AG08395 (cell line): ENCODE measurements around the gene SLC35B3.
"Not testable (repeated sequence)": the region's sequence is repeated elsewhere in the genome, so short reads cannot be mapped to it uniquely, and the experiment has no call there.

Experiments used
- DNase-seq: peaks from one replicate; pipeline ENCODE4 v3.0.0; 2012; ENCODE audit warnings: mixed read lengths, low spot score

Gene SLC35B3

DNA sequence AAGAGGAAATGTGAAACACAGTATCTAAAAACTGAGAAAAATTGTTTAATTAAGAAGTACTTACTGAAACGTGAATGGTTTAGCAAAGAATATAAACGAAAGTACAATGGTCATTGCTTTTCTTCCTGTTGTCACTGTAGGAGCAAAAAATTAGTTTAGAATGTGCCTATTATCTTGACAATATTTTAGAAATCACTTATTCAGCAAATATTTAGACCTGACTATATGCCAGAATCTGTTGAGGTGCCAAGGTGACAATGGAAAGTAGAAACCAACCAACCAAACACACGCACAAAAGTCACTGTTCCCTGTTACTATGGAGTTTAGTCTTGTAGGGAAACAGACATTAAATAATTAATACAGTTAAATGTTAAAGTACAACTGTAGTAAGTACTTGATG is 20.5 kb downstream of the SLC35B3 start:
- no peak for DNase-seq

DNA sequence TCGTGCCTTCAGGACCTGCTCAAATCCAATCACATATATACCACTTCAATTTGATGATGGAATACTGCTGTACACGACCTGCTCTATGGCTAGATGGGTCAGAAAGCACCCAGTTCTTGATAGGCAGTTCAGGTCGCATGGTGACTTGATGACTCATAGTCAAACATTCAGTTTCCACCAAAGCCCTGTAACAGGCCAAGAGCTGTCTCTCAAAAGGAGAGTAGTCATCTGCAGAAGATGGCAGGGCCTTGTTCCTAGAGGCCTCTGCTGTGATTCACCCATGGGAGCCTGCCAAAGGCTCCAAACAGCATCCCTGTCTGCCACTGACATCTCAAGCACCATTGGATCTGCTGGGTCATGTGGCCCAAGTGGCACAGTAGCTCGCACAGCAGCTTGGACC is 29.4 kb downstream of the SLC35B3 start:
- DNase-seq: not testable (repeated sequence)

- DNase-seq: no peak
These were observed 32.8 kb downstream of the SLC35B3 start for GRCh38 chr6:8402546-8402945.

DNA sequence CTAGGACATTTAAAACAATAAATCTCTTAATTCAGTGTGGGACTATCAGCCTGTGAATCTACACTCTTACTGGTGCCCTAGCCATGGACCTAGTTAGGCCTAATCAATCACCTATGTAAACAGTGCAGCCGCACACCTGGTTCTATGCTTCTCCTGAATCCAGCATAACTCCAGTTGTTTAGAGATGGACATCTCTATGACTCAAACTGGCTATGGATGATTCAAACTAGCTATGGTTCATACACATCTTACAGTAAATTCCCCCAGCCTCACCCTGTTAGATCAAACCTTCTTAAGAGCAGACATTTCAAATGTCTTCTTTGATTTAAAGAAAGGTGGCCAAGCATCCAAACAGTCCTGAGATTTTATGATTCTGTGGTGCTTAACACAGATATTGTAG is 34.7 kb downstream of the SLC35B3 start:
- DNase-seq: no peak

- no peak for DNase-seq
These were observed 42.8 kb downstream of the SLC35B3 start for GRCh38 chr6:8392569-8392968.

GRCh38 chr6:8391934-8392333 is 43.4 kb downstream of the SLC35B3 start:
- DNase-seq: no peak

- DNase-seq: no peak
These were observed 46.1 kb downstream of the SLC35B3 start for GRCh38 chr6:8389036-8389818.

GRCh38 chr6:8387942-8388437 is 47.4 kb downstream of the SLC35B3 start:
- no peak for DNase-seq

- DNase-seq: no peak
These were observed 51.8 kb downstream of the SLC35B3 start for GRCh38 chr6:8383584-8383983.

- DNase-seq: no peak
These were observed 52.9 kb downstream of the SLC35B3 start for GRCh38 chr6:8382434-8382833.

DNA sequence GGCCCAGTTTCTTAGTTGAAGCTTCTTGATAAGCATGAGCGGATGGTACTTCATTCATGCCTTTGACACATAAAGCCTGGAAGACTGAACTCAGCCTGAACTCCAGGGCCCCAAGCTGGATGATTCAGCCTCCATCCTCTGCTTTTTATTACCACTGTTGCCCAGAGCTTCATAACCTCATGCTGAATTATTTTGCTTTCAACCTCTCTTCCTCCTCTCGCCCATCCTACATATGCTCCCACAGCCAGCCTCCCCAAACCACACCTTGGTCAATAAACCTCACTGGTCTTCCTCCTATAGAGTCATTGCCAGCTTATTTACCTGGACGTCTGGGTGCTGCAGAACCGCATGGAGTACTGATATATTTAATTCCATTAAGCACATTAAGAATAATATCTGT is 59.4 kb downstream of the SLC35B3 start:
- no peak for DNase-seq
